ENCODE results near the gene POC5.

POC5 gene

DNA sequence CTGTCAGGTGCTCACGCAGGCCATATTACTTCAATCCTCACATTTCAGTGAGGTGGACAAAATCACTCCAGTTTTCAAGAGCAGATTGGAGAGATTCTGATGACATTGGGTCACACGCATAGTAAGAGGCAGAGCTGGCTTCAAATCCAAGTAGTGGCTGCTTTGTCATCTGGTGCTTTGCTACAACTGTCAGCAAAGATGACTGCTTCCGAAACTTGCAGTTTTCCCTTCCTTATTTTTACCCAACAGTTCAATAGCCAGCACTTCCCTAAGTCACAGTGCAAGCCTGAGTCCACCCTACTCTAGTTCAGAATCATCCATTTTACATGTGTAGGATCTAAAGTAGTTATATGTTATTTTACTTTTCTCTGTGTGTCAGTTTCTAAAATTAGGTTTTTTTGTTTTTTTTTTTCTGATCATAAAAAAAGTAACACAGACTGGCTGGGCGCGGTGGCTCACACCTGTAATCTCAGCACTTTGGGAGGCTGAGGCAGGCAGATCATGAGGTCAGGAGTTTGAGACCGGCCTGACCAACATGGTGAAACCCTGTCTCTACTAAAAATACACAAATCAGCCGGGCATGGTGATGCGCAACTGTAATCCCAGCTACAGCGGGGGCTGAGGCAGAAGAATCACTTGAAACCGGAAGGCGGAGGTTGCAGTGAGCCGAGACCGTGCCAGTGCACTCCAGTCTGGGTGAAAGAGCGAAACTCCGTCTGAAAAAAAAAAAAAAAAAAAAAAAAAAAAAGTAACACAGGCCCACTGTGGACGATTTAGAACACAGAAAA lies 56.4 kb downstream of the POC5 start:
- no peak for DNase-seq (ENCODE audit: low read depth)

DNA sequence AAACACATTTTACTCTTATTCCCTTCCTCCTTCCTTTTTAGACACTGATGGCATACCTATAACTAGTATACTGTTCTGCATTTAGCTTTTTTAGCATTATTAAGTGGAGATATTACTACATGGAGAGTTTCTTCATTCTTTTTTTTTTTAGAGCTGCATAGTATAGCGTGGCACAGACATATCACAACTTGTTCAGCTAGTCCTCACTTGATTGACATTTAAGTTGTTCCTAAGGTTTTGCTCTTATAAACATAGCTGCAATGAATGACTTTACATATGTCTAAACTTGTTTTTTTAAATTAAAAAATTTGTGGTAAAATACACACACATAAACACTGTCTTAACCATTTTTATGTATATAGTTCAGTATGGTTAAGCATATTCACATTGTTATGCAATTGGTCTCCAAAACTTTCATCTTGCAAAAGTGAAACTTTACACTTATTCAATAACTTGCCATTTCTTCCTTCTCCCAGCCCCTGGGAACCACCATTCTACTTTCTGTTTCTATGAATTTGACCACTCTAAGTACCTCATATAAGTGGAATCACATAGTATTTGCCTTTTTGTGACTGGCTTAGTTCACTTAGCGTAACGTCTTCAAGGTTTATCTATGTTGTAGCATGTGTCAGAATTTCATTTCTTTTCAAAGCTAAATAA lies 57.3 kb downstream of the POC5 start:
- no peak for DNase-seq (ENCODE audit: low read depth)

- no peak for DNase-seq (ENCODE audit: low read depth)
Measured at GRCh38 chr5:75656311-75657003, 60.8 kb downstream of the POC5 start.

DNA sequence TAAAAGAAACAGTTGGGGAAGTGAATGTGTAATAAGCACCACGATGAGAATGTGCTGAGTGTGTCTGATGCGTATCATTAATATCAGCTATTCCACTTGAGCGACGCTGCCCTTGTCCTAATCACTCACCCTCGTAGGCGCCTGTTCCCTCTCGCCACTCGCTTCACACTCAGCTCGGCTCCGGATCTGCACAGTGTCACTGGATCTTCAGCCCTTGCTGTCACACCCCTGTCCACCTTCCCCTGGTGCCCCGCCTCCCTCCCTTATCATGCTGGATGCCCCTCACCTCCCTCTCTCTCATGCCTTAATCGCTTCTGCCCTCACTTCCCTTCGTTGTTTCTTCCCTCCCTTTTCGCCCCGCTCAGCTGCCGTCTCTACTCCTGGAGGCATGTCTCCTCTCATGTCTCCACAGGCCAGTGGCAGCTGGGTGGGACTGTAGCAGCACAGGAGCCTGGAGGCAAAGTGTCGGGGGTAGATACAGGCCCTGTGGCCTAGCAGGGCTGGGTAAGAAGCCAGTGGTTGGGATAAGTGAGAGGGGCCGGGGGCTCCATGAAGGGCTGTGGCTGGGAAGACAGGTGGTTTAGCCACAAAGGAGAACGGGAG lies 62.4 kb downstream of the POC5 start:
- no peak for DNase-seq (ENCODE audit: low read depth)

- DNase-seq (ENCODE audit: low read depth): no peak
Measured at GRCh38 chr5:75653521-75653920, 63.7 kb downstream of the POC5 start.

DNA sequence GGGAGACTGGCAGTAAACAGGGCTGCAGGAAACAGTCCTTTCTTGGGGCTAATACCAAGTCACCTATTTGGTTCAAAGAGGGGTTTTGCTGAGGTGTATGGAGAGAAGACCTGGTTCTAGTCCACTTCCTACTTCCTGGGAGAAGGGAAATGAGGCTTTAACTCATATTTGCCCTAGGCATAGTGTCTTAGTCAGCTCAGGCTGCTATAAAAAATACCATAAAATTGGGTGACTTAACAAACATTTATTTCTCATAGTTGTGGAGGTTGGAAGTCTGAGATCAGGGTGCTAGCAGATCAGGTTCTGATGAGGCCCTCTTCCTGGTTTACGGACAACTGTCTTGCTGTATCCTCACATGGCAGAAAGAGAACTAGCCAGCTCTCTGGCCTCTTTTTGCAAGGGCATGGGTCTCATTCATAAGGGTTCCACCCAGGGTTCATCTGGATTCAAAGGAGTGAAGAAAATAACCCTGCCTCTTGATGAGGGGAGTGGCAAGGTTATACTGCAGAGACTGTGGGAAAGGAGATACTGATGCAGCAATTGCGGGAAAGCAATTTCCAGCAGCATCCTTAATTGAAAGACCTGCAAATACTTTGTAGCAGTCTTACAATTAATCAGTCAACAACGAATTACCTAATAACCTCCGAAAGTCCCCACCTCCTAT lies 65.5 kb downstream of the POC5 start:
- no peak for DNase-seq (ENCODE audit: low read depth)

- DNase-seq (ENCODE audit: low read depth): no peak
Measured at GRCh38 chr5:75648712-75649111, 68.5 kb downstream of the POC5 start.

GRCh38 chr5:75640826-75641225 lies 76.4 kb downstream of the POC5 start:
- no peak for DNase-seq (ENCODE audit: low read depth)

- no peak for DNase-seq (ENCODE audit: low read depth)
Measured at GRCh38 chr5:75640395-75640794, 76.8 kb downstream of the POC5 start.

- no peak for DNase-seq (ENCODE audit: low read depth)
Measured at GRCh38 chr5:75639535-75640311, 77.5 kb downstream of the POC5 start.

GRCh38 chr5:75637949-75638348 lies 79.3 kb downstream of the POC5 start:
- no peak for DNase-seq (ENCODE audit: low read depth)

DNA sequence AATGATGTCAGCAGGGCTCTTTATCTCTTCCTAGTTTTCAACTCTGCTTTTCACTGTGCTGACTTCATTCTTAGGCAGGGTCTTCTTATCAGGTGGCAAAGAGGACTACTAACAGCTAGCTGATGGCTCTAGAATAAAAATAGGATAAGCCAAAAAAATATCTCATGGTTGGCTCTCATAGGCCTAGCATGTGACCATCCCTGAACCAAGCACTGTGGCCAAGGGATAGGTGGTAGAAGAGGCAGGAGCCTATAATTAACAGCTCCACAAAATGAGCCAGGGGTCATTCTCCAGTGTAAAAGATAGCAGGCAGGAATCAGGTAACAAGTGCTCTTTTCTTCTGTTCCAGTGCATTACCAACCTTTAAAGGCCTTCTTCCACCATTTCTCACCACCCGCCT lies 84.9 kb downstream of the POC5 start:
- DNase-seq (ENCODE audit: low read depth): no peak

- no peak for DNase-seq (ENCODE audit: low read depth)
Measured at GRCh38 chr5:75630875-75631274, 86.4 kb downstream of the POC5 start.

DNA sequence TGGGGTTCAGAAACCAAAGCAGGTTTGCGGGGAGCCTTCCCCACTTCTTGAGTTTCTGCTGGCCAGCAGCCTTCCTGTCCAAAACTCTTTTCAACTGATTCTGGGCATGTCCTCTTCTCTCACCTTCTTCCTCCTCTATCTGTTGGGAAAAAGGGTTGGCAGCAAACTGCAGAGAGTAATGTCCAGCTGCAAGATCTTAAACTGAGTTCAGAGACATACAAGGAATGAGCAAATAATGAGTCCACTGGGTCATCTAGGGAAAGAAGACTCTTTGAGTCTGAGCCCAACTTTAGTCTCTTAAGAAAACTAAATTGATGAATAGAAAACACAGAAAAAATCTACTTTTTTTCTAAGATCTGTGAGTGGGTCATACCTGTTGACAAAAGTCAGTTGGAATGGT lies 89.4 kb downstream of the POC5 start:
- no peak for DNase-seq (ENCODE audit: low read depth)

GRCh38 chr5:75626959-75627358 lies 90.3 kb downstream of the POC5 start:
- no peak for DNase-seq (ENCODE audit: low read depth)

Data from activated gamma-delta T cell treated with anti-CD3 and anti-CD28 coated beads, Interleukin-2, amount 50 U/mL, for 16 hours (primary cell).